CD14-positive monocyte (primary cell): ENCODE data around the gene HSPA1B. TPM values are rescaled to one million over a fixed set of nuclear protein-coding genes. Genes with fewer than 3 reads are reported as not detected.
A peak's percentile ranks its signal among the peaks of the same experiment; 100 is the strongest.

ENCODE experiments used
- DNase-seq, 3 donors: peaks; one replicate each; pipeline ENCODE4 v3.0.0-alpha.2; 2011 to 2022
- H2AFZ ChIP-seq: 2 replicates; pipeline ENCODE4 v1.6.0; 2012; ENCODE audit warnings: mild to moderate bottlenecking, low read depth, low read length, inconsistent platforms; ENCODE audit not compliant: insufficient read depth, poor library complexity, severe bottlenecking
- H3K27ac ChIP-seq, 2 donors: 1 replicate in 1 of 2; 2 replicates in 1 of 2; pipeline ENCODE4 v1.5.1; 2012 to 2013; ENCODE audit warnings: low read length in 2 of 2, control low read depth in 1 of 2, inconsistent platforms in 1 of 2, low read depth in 1 of 2, mild to moderate bottlenecking in 1 of 2
- H3K27me3 ChIP-seq, 2 donors: one replicate each; pipeline versions ENCODE4 v1.6.0 to v1.6.1; 2011 to 2013; ENCODE audit warnings: low read length in 2 of 2; ENCODE audit not compliant: control insufficient read depth in 2 of 2, insufficient read depth in 2 of 2
- H3K36me3 ChIP-seq, 2 donors: replicated peaks in 1 of 2; 1 replicate in 1 of 2; 2 replicates in 1 of 2; pipeline versions ENCODE4 v1.5.1 to v1.6.1; 2012 to 2013; ENCODE audit warnings: low read length in 2 of 2, control low read depth in 1 of 2, inconsistent platforms in 1 of 2, mild to moderate bottlenecking in 1 of 2; ENCODE audit not compliant: insufficient read depth in 2 of 2, control insufficient read depth in 1 of 2
- H3K4me1 ChIP-seq, 2 donors: 1 replicate in 1 of 2; 2 replicates in 1 of 2; pipeline versions ENCODE4 v1.5.1 to v1.6.1; 2012 to 2013; ENCODE audit warnings: low read length in 2 of 2, control low read depth in 1 of 2, inconsistent platforms in 1 of 2, mild to moderate bottlenecking in 1 of 2, moderate library complexity in 1 of 2; ENCODE audit not compliant: insufficient read depth in 2 of 2, control insufficient read depth in 1 of 2
- H3K4me2 ChIP-seq: replicated peaks from 2 replicates; pipeline ENCODE3; 2012; ENCODE audit warnings: low read length, moderate library complexity, mild to moderate bottlenecking; ENCODE audit not compliant: poor library complexity, severe bottlenecking; ENCODE audit errors: extremely low read depth
- H3K4me3 ChIP-seq, 3 experiments: fragments of 200-600 bp in 1 of 3; sonication (generic) in 1 of 3; replicated peaks in 1 of 3; 1 replicate in 2 of 3; 2 replicates in 1 of 3; pipeline ENCODE4 v1.5.1; 2011 to 2013; ENCODE audit warnings: low read length in 3 of 3, mild to moderate bottlenecking in 3 of 3, control low read depth in 2 of 3, low read depth in 2 of 3, inconsistent platforms in 1 of 3, moderate library complexity in 1 of 3
- H3K79me2 ChIP-seq: 2 replicates; pipeline ENCODE4 v1.6.0; 2012; ENCODE audit warnings: mild to moderate bottlenecking, control low read depth, inconsistent platforms, low read length, moderate library complexity; ENCODE audit not compliant: insufficient read depth
- H3K9ac ChIP-seq: 2 replicates; pipeline ENCODE4 v1.6.0; 2017; ENCODE audit warnings: low read length, mild to moderate bottlenecking; ENCODE audit not compliant: insufficient read depth, poor library complexity, severe bottlenecking
- H3K9me3 ChIP-seq, 2 donors: replicated peaks in 1 of 2; 1 replicate in 1 of 2; 2 replicates in 1 of 2; pipeline versions ENCODE4 v1.5.1 to v1.6.1; 2012 to 2013; ENCODE audit warnings: low read length in 2 of 2, control low read depth in 1 of 2; ENCODE audit not compliant: control insufficient read depth in 1 of 2, insufficient read depth in 1 of 2
- H4K20me1 ChIP-seq: 2 replicates; pipeline ENCODE4 v1.6.0; 2012; ENCODE audit warnings: mild to moderate bottlenecking, low read length, control low read depth, moderate library complexity; ENCODE audit not compliant: insufficient read depth
- H3K27ac Mint-ChIP-seq, 7 donors: one replicate each; pipeline ENCODE4 v1.8.0; 2020; ENCODE audit warnings: mild to moderate bottlenecking in 7 of 7, mixed read lengths in 7 of 7, moderate library complexity in 6 of 7, inconsistent platforms in 2 of 7
- H3K27me3 Mint-ChIP-seq, 3 donors: one replicate each; pipeline ENCODE4 v1.8.0; 2021 to 2022; ENCODE audit warnings: low read depth in 3 of 3, mild to moderate bottlenecking in 3 of 3, mixed read lengths in 3 of 3, moderate library complexity in 3 of 3, inconsistent platforms in 1 of 3
- H3K36me3 Mint-ChIP-seq, 2 donors: one replicate each; pipeline ENCODE4 v1.8.0; 2020; ENCODE audit warnings: mixed read lengths in 2 of 2, inconsistent platforms in 1 of 2, mild to moderate bottlenecking in 1 of 2
- H3K4me1 Mint-ChIP-seq: one replicate; pipeline ENCODE4 v1.8.0; 2020; ENCODE audit warnings: mild to moderate bottlenecking, mixed read lengths
- H3K4me3 Mint-ChIP-seq, 2 donors: one replicate each; pipeline ENCODE4 v1.8.0; 2020; ENCODE audit warnings: mild to moderate bottlenecking in 2 of 2, mixed read lengths in 2 of 2, moderate library complexity in 1 of 2
- H3K9me3 Mint-ChIP-seq, 7 donors: one replicate each; pipeline ENCODE4 v1.8.0; 2020 to 2022; ENCODE audit warnings: mixed read lengths in 7 of 7, mild to moderate bottlenecking in 6 of 7, moderate library complexity in 6 of 7, inconsistent platforms in 2 of 7
- WGBS: methylation state at CpG from one replicate; pipeline ENCODE4 v1.1.5; 2013; ENCODE audit warnings: missing lambda C conversion rate; ENCODE audit not compliant: insufficient coverage; 5-methylcytosine and 5-hydroxymethylcytosine counted together
- intact Hi-C, 2 donors: fragments of 100-400 bp; cut with micrococcal nuclease; formaldehyde crosslinking; loops; one replicate each; pipeline versions ENCODE4 v1.15.0 to v1.15.1; 2023
- polyA plus RNA-seq, 3 donors: library from polyadenylated mRNA; depleted of rRNA in 1 of 3; unstranded in 2 of 3; stranded (reverse) in 1 of 3; fragments of 300-500 nt in 2 of 3; fragments of >200 nt in 1 of 3; fragmentation: Illumina TruSeq in 2 of 3; gene quantifications; 1 replicate in 2 of 3; 2 replicates in 1 of 3; pipeline ENCODE4 v1.2.3, GENCODE V29; 2012 to 2021
- TF ChIP-seq, protein P1 (sequence below): fragments of 200-600 bp; IDR thresholded peaks from one replicate; pipeline ENCODE4 v1.8.0; 2022; ENCODE audit warnings: antibody characterized with exemption, mild to moderate bottlenecking

The HSPA1B gene
- polyA plus RNA-seq, 3 donors: 3.4 to 81.4 (median 4.8) TPM

GRCh38 chr6:31869343-31869742, 41.8 kb downstream of the HSPA1B start:
- no peak overlapping the region for H3K27ac Mint-ChIP-seq
- H3K4me3 Mint-ChIP-seq: no peak overlapping the region
- H3K9me3 Mint-ChIP-seq: no peaks in the 10 kb centered on the region
- no peaks in the 10 kb centered on the region for H3K36me3 Mint-ChIP-seq
- H4K20me1 ChIP-seq: no peaks in the 10 kb centered on the region
- WGBS: 87% methylated on average over 7 of the region's 8 CpGs
- H3K27ac ChIP-seq: no peak overlapping the region
- no peak overlapping the region for H2AFZ ChIP-seq
- H3K36me3 ChIP-seq: no peaks in the 10 kb centered on the region
- no peak overlapping the region for H3K4me3 ChIP-seq
- no peaks in the 10 kb centered on the region for H3K9me3 ChIP-seq
- peaks cover 0 to 5% (median 4%) of the 10 kb centered on the region in 3 donors for H3K27me3 Mint-ChIP-seq
- TF ChIP-seq, protein P1, sequence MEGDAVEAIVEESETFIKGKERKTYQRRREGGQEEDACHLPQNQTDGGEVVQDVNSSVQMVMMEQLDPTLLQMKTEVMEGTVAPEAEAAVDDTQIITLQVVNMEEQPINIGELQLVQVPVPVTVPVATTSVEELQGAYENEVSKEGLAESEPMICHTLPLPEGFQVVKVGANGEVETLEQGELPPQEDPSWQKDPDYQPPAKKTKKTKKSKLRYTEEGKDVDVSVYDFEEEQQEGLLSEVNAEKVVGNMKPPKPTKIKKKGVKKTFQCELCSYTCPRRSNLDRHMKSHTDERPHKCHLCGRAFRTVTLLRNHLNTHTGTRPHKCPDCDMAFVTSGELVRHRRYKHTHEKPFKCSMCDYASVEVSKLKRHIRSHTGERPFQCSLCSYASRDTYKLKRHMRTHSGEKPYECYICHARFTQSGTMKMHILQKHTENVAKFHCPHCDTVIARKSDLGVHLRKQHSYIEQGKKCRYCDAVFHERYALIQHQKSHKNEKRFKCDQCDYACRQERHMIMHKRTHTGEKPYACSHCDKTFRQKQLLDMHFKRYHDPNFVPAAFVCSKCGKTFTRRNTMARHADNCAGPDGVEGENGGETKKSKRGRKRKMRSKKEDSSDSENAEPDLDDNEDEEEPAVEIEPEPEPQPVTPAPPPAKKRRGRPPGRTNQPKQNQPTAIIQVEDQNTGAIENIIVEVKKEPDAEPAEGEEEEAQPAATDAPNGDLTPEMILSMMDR: no peak
- peaks cover 3% of the 10 kb centered on the region for H3K4me1 Mint-ChIP-seq
- intact Hi-C loops: loop anchor here in 1 of 2 donors (5.0 to 10.0 kb wide), 2 partner anchors 187 to 325 kb away; partner anchors contain the start of genes ATP6V1G2, DDX39B, LY6G5C and NFKBIL1
- H3K9ac ChIP-seq: no peak overlapping the region
- H3K4me2 ChIP-seq: no peak overlapping the region
- no peak for DNase-seq
- H3K79me2 ChIP-seq: no peaks in the 10 kb centered on the region
- H3K4me1 ChIP-seq: peaks cover 1 to 3% of the 10 kb centered on the region in 2 donors
- H3K27me3 ChIP-seq: no peaks in the 10 kb centered on the region

- H3K4me1 Mint-ChIP-seq: no peaks in the 10 kb centered on the region
- H3K4me3 ChIP-seq: no peak overlapping the region
- no peaks in the 10 kb centered on the region for H3K79me2 ChIP-seq
- H3K9ac ChIP-seq: no peak overlapping the region
- H3K4me1 ChIP-seq: no peaks in the 10 kb centered on the region
- H3K36me3 Mint-ChIP-seq: no peaks in the 10 kb centered on the region
- no peak overlapping the region for H3K4me2 ChIP-seq
- intact Hi-C loops: no loop called here
- TF ChIP-seq, protein P1: no peak
- WGBS: over 99% methylated on average over 13 of the region's 16 CpGs
- H2AFZ ChIP-seq: no peak overlapping the region
- H3K27ac Mint-ChIP-seq: peak overlapping the region in 1 of 7 donors; percentile 11
- no peaks in the 10 kb centered on the region for H3K27me3 ChIP-seq
- no peaks in the 10 kb centered on the region for H3K9me3 Mint-ChIP-seq
- no peaks in the 10 kb centered on the region for H3K36me3 ChIP-seq
- H3K27me3 Mint-ChIP-seq: peaks cover 1 to 6% (median 4%) of the 10 kb centered on the region in 3 donors
- H3K27ac ChIP-seq: no peak overlapping the region
- DNase-seq: no peak
- H4K20me1 ChIP-seq: no peaks in the 10 kb centered on the region
- H3K9me3 ChIP-seq: no peaks in the 10 kb centered on the region
- no peak overlapping the region for H3K4me3 Mint-ChIP-seq
Measured at GRCh38 chr6:31870385-31870921, 42.9 kb downstream of the HSPA1B start.
